GM18517 (cell line): ENCODE measurements around the gene SNAP29.

Experiments
- ATAC-seq: cut with Tn5 transposase; IDR thresholded peaks from one replicate; pipeline ENCODE4 v1.9.1; 2021; ENCODE audit warnings: mild to moderate bottlenecking, moderate library complexity; ENCODE audit not compliant: unreplicated experiment

Gene SNAP29

GRCh38 chr22:20865875-20866445 is 7.2 kb downstream of the SNAP29 start:
- ATAC-seq: no peak

- no peak for ATAC-seq
Observed at GRCh38 chr22:20866736-20867135, 7.9 kb downstream of the SNAP29 start.

GRCh38 chr22:20867179-20868024 is 8.6 kb downstream of the SNAP29 start:
- ATAC-seq: no peak

GRCh38 chr22:20868025-20868962 is 9.5 kb downstream of the SNAP29 start:
- ATAC-seq: no peak

GRCh38 chr22:20869234-20869633 is 10.4 kb downstream of the SNAP29 start:
- ATAC-seq: no peak

- ATAC-seq: no peak
Observed at GRCh38 chr22:20873214-20873613, 14.4 kb downstream of the SNAP29 start.

- ATAC-seq: no peak
Observed at GRCh38 chr22:20875296-20875695, 16.5 kb downstream of the SNAP29 start.

- ATAC-seq: no peak
Observed at GRCh38 chr22:20877715-20878114, 18.9 kb downstream of the SNAP29 start.

GRCh38 chr22:20881231-20881630 is 22.4 kb downstream of the SNAP29 start:
- no peak for ATAC-seq

- ATAC-seq: no peak
Observed at GRCh38 chr22:20881869-20882815, 23.3 kb downstream of the SNAP29 start.

GRCh38 chr22:20882855-20883254 is 24.0 kb downstream of the SNAP29 start:
- ATAC-seq: no peak

GRCh38 chr22:20884454-20884853 is 25.6 kb downstream of the SNAP29 start:
- no peak for ATAC-seq

GRCh38 chr22:20885017-20885556 is 26.3 kb downstream of the SNAP29 start:
- no peak for ATAC-seq

- ATAC-seq: no peak
Observed at GRCh38 chr22:20885557-20886323, 26.9 kb downstream of the SNAP29 start.

GRCh38 chr22:20887375-20887774 is 28.6 kb downstream of the SNAP29 start:
- ATAC-seq: no peak

GRCh38 chr22:20889025-20889704 is 30.4 kb downstream of the SNAP29 start:
- ATAC-seq: no peak

- no peak for ATAC-seq
Observed at GRCh38 chr22:20889904-20890540, 31.2 kb downstream of the SNAP29 start.

GRCh38 chr22:20890975-20891374 is 32.2 kb downstream of the SNAP29 start:
- no peak for ATAC-seq
